ENCODE measurements around the gene STPG3.

DNA sequence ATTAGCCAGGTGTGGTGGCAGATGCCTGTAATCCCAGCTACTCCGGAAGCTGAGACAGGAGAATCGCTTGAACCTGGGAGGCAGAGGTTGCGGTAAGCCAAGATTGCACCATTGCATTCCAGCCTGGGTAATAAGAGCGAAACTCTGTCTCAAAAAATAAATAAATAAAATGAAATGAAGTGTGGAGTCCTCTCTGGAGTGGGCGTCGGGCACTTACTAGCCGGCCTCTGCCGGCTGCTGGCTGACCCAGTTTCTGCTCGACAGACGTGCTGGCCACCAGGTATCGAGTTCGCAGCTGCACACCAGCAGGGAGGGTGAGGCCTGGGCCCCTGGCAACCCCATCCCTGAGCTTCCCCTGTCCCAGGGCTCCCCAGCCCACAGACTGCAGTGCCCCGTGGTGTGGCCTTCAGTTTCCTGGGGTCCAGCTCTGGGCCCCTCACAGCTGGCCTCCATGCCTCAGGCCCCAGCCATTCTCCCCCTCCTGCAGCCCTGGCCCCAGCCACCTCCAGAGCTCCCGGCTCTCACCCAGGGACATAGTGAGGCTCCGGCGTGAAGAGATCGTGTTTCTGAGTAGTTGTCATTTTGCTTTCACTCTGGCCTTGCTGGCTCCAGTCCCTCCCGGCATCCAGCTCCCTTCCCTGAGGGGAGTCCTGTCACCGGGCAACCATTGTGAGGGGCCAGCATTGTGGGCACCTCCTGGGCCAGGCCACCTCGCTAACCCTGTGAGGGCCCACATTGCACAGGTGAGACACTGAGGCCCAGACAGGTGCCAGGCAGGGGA lies 3.8 kb upstream of the STPG3 start:
- TF ChIP-seq POLR2A (IDR thresholded peaks at IDR 0.05), result no peak
- TF ChIP-seq, protein P1, sequence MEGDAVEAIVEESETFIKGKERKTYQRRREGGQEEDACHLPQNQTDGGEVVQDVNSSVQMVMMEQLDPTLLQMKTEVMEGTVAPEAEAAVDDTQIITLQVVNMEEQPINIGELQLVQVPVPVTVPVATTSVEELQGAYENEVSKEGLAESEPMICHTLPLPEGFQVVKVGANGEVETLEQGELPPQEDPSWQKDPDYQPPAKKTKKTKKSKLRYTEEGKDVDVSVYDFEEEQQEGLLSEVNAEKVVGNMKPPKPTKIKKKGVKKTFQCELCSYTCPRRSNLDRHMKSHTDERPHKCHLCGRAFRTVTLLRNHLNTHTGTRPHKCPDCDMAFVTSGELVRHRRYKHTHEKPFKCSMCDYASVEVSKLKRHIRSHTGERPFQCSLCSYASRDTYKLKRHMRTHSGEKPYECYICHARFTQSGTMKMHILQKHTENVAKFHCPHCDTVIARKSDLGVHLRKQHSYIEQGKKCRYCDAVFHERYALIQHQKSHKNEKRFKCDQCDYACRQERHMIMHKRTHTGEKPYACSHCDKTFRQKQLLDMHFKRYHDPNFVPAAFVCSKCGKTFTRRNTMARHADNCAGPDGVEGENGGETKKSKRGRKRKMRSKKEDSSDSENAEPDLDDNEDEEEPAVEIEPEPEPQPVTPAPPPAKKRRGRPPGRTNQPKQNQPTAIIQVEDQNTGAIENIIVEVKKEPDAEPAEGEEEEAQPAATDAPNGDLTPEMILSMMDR (IDR thresholded peaks at IDR 0.05), result no peak
